GM18511 (cell line): Measurements from ENCODE around the gene GRHL1.
A peak's percentile ranks its signal among the peaks of the same experiment; 100 is the strongest.
"Not testable (repeated sequence)": the region's sequence is repeated elsewhere in the genome, so short reads cannot be mapped to it uniquely, and the experiment has no call there.

Source experiments
- ATAC-seq: cut with Tn5 transposase; IDR thresholded peaks from one replicate; pipeline ENCODE4 v1.9.1; 2021; ENCODE audit warnings: mild to moderate bottlenecking, moderate library complexity; ENCODE audit not compliant: unreplicated experiment

GRHL1 gene

GRCh38 chr2:9951522-9952285 is at the start of gene GRHL1:
Gene GRHL1 (plus strand): TSS chr2:9951693. CDS start chr2:9951834, 141 bp downstream.
- ATAC-seq = peak; percentile 96

DNA sequence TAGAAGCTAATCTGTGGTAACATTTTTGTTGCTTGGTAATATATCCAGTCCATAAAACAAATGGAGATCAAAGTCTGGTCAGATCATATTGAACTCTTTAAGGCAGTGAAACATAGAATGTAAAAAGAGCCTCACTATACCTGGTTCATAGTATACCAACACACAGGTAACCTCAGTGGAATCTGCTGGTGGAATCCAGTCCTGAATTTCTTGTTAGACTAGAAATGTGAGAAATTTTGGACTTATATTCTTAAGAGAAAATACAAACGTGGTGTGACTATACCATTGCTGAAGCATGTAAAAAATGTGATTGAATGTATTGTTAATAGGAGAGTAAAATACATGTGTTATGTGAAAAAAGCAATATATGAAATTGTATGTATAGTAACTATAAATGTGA is 46.1 kb upstream of the GRHL1 start:
- no peak for ATAC-seq

- ATAC-seq = no peak
Measured at GRCh38 chr2:9907402-9907801, 44.1 kb upstream of the GRHL1 start.

DNA sequence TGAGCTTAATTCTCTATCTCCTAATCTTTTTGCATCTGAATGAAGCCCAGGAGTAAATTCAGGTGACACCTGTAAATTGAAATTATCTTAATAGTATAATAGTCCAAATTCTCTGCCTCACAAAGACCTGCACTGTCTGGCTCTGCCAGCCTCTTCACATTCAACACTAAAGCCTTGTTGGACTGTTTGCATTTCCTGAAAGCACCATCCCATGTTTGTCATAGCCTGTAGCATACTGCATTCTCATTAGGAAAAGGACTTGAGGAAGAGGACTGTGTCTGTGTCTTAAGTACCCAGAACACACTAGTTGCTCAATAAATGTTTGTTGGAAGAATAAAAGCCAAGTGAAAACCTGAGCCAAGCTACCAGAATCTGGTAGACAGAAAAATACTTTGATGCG is 42.9 kb upstream of the GRHL1 start:
- ATAC-seq = no peak

DNA sequence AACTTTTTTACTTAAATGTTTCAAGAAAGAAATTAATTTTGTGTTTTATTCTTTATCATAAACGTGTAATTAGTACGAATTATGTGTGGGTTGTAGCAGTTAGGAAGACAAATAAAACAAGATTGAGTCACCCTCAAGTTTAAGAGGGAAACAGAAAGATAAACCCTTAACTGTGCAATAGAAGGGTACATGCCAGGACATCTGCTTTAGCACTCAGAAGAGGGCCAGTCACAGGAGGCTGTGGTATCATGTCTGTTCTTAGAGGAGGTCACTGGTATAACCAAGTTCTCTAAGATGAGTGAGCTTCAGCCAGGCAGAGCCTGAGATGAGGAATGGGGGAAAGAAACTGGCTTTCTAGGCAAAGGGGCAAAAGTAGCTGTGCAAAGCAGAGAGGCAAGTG is 42.4 kb upstream of the GRHL1 start:
- no peak for ATAC-seq

DNA sequence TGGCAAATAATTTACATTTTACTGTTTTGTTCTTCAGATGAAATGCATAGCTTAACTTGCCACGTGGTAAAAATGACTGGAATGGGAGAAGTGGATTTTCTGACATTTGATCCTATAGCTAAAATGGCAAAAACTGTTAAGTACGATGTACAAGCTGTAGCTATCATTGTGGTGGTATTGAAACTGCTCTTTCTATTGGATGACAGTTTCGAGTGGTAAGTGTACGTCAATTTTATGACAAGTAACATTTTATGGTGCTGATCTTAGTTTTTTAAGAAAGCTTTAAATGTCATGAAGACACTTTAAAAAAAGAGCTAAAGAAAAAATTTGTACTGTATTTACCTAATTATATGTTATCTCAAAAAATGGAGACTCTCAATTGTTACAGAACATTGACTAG is 40.8 kb upstream of the GRHL1 start:
- no peak for ATAC-seq

DNA sequence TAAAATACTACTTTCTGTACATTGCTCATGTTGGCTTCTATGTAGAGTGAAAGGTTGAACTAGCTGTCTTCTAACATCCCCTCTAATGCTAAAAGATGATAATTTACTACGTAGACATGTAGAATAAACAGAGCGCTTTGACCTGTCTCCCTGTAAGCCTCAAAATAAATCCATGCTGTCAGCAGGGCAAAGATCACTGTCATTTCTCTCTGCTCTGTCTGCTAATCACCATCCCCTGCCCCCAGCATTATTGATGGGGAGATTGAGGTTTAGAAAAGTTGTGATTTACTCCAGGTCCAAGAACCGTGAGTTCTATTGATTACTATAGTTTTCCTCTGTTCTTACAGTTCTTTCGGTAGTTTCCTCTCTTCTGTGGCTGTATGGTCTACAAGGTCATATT is 39.0 kb upstream of the GRHL1 start:
- ATAC-seq = no peak

- ATAC-seq = peak; percentile 100
Measured at GRCh38 chr2:9914384-9915065, 37.0 kb upstream of the GRHL1 start.

DNA sequence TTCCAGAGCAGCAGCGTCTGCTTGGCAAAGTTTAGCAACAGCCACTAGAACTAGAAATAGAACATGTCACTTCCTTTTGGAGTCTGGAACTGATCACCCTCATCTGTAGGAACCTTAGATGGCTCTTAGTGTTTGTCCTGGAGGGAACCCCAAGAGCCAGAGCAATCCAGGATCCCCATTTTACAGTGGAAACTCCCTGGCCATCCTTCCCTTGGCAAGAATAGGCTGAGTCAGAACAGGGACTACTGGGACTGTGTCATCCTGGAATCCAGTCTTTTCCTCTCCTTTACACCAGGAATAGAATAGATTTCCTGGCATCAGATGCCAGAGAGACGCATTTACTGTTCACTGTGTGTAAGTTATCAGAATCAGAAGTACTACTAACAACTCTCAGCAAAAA is 33.2 kb upstream of the GRHL1 start:
- ATAC-seq = no peak

DNA sequence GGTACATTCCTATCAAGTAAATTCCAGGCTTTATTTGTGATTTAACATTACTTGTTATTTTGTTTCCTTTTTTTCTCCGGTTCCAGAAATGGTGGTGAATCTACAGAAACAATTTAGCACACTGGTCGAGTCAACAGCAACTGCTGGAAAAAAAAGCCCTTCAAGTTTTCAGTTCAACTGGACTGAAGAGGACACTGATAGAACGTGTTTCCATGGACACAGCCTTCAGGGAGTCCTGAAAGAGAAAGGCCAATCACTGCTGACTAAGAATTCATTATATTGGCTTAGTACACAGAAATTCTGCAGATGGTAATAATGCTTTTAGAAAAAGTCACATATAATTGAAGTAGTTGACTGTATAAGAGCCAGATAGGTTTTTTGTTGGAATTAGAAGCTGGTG is 32.0 kb upstream of the GRHL1 start:
- ATAC-seq = no peak

- ATAC-seq = not testable (repeated sequence)
Measured at GRCh38 chr2:9927020-9927419, 24.5 kb upstream of the GRHL1 start.

DNA sequence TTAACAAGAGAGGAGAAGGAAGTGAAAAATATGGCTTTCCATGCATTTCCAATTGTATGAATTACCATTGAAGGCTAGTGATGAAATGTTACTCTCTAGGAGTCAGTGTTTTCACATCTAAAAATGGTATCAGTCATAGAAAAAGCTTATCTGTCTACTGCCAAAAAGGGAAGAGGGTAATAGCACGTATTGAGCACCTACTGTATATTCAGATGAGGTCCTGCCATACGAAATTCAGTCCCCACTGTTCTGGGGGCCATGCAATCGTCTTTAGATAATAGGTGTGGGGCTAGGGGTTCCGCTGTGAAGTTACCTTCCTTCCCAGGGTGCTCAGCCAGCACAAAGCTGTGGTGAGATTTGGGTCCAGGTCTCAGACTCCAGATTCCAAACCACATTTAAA is 14.2 kb upstream of the GRHL1 start:
- ATAC-seq = no peak

- no peak for ATAC-seq
Measured at GRCh38 chr2:9937968-9938367, 13.5 kb upstream of the GRHL1 start.

- ATAC-seq = no peak
Measured at GRCh38 chr2:9939587-9940485, 11.7 kb upstream of the GRHL1 start.

DNA sequence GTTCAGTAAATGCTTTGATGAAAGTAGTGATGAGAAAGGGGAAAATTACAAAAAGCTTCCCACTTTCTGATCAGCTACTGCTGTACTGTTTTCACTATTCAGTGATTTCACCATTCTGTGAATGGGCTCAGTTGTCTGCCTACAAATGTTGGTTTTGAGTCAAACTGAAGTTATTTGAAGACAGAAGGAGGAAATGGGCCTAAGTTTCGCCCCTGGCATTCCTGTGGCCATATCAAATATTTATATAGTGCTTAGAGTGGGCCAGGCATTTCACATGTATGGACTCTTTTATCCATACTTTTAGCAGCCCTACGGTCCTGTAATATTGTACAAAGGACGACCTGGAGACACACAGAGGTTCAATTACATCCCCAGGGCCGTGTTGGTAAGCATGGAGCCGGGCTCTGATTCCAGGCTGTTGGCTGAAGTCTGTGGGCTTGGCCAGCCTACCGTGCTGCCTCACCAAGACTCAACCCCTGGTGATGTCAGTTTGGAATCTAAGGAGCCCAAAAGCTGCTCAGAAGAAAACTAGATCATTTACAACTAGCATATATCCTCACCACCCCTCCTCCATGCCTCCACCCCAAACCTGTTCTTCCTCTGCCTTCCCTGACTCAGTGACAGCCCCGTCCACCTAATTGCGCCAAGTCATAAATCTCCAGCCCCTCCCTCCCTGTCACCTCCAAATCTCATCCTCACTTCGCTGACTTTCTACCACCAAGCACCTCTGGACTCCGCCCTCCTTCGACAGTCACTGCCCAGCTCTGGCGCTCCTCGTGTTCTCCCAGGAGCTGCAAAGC is 10.1 kb upstream of the GRHL1 start:
- no peak for ATAC-seq

GRCh38 chr2:9941996-9942390 is 9.5 kb upstream of the GRHL1 start:
- no peak for ATAC-seq

DNA sequence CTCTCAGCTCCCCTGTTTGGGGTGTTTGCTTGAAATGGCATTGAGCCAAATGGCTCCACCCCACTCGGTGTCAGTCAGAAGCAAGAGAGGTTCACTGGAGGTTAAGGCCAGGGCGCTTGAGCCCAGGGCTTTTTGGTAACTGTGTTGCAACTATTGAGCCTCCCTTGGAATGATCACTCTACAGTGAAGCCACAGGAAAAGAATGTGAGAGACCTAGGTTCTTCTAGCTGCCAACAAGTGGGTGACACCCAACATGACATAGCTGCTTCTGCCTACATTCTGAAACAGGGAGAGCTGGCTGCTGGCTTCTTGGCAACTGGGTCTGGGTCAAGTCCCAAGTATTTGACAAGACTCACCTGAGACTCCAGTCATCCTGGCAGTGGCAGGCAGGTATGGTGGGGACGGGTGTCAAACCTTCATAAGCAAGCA is 7.1 kb upstream of the GRHL1 start:
- no peak for ATAC-seq

DNA sequence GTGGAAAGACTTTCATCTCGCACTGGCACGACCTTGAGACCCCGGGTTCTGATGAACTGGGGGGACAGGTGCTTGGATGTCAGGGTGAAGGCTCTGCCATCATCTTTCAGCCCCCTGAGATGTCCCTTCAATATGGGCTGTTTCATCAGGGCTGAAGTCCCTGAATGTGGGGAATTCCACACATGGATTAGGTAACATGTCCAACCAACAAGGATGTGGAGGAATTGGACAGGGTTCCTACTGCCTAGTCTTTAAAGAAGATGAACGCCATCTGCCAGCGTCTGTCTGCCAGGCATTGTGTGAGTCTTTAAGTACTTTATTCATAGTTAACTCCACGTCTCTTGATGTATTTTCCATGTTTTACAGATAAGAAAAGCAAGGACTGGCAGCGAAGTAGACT is 5.9 kb upstream of the GRHL1 start:
- no peak for ATAC-seq

GRCh38 chr2:9946076-9946475 is 5.4 kb upstream of the GRHL1 start:
- ATAC-seq = no peak

GRCh38 chr2:9946818-9947217 is 4.7 kb upstream of the GRHL1 start:
- ATAC-seq = no peak

DNA sequence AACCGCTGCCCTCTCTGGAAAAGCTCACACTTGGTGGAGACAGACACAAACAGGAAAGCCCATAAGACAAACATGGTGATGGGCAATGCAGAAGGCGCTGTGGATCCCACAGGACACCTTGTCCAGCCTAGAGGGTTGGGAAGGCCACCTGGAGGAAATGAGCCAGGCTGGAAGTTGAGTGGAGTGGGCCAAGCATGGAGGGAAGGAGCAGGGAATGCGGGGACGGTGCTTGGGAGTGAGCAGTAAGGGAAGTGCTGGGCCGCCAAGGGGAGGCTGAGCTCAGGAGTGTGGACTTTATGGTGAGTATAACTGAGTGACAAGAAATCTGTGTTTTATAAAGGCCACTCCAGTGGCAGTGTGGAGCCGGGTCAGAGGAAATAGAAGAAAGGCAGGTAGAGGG is 2.8 kb upstream of the GRHL1 start:
- no peak for ATAC-seq
